Measurements from ENCODE around the gene PMAIP1.

DNA sequence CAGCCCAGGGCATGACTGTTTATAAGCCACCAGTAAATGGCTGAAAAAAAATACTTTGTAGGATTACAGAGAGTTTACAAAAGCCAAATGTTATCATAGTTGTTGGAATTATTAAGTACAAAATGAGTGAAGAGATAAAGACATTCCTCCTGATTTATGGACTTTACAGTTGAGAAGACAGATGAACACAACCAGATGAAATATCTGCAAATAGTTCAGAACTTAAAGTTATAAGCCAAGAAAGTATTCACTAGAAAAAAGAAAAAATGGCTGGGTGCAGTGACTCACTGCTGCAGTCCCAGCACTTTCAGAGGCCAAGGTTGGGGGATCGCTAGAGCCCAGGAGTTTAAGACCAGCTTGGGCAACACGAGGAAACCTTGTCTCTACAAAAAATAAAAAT lies 11.2 kb downstream of the PMAIP1 start:
- TF ChIP-seq, protein P1, sequence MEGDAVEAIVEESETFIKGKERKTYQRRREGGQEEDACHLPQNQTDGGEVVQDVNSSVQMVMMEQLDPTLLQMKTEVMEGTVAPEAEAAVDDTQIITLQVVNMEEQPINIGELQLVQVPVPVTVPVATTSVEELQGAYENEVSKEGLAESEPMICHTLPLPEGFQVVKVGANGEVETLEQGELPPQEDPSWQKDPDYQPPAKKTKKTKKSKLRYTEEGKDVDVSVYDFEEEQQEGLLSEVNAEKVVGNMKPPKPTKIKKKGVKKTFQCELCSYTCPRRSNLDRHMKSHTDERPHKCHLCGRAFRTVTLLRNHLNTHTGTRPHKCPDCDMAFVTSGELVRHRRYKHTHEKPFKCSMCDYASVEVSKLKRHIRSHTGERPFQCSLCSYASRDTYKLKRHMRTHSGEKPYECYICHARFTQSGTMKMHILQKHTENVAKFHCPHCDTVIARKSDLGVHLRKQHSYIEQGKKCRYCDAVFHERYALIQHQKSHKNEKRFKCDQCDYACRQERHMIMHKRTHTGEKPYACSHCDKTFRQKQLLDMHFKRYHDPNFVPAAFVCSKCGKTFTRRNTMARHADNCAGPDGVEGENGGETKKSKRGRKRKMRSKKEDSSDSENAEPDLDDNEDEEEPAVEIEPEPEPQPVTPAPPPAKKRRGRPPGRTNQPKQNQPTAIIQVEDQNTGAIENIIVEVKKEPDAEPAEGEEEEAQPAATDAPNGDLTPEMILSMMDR (IDR thresholded peaks at IDR 0.05), result no peak
- TF ChIP-seq POLR2A (IDR thresholded peaks at IDR 0.05) (no peak), EP300 (IDR thresholded peaks at IDR 0.05) (no peak)
